ENCODE measurements around the gene ACCSL.

ACCSL gene

DNA sequence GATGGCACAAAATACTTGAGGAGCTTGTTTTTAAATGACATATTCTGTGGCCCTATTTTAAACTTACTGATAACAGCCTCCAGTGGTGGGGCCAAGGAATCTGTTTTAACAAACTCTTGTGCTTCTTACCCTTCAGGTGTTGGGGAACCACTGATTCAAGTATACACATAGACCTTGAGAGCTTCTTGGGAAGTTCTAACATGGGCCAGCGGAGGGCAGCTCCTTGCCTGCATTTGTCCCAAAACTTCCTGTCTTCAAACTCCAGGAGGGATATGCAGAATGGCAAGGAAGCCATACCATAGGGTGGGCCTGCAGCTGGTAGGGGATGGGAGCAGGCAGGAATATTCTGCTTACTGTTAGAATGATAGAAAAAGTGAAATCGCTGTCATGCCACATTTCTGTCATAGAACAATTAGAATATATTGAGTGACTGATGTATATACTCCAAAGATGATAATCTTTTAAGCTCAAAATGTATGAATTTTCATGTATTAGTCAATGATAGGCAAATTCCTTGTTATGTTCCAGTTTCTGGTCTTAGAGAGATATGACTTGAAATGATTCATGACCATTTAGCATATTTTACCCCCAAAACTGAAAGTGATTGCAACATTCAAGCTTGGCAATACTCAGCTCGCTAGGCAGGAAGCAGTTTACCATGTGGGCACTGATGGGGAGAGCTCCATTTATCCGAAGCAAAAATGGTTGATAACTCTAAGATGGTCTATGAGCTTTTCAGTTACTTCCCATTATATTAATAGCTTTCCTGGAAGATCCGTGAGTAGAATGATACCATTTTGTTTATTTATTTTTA is 56.9 kb downstream of the ACCSL start:
- DNase-seq: no peak

DNA sequence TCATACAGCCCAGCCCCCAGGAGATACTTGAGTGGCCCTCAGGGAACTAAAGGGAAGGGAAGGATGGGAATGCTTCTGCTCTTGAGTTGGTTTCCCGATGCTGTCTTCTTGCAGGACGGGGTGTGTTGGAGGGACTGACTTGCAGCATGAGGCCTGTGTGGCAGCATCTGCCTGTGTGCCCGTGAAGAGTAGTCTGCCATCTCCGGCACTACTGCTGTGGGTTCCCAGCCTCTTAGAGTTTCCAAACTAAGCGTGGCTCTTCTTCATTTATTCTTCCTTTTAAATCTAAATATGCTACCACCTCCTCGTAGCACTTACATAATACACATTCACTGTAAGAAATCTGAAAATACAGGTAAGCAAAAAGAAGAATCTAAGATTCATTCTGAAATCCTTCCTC is 60.5 kb downstream of the ACCSL start:
- DNase-seq: no peak

All from activated T-cell treated with anti-CD3 and anti-CD28 coated beads for 4 hours (primary cell).